OCI-LY7 (cell line): ENCODE results near the gene EVC.

ENCODE experiments used
- EZH2phosphoT487 ChIP-seq: fragments of 200-600 bp; sonication (generic); IDR thresholded peaks from 2 replicates; pipeline ENCODE4 v1.6.1; 2018; ENCODE audit warnings: low read depth, borderline replicate concordance, mild to moderate bottlenecking, mixed run types, antibody characterized with exemption, low read length, moderate library complexity, mixed read lengths
- TF ChIP-seq, protein P1 (sequence below): fragments of 200-600 bp; sonication (generic); conservative IDR thresholded peaks from 2 replicates; pipeline ENCODE4 v1.5.1; 2014; ENCODE audit warnings: mild to moderate bottlenecking, antibody characterized with exemption, low read length, moderate library complexity, mixed read lengths

DNA sequence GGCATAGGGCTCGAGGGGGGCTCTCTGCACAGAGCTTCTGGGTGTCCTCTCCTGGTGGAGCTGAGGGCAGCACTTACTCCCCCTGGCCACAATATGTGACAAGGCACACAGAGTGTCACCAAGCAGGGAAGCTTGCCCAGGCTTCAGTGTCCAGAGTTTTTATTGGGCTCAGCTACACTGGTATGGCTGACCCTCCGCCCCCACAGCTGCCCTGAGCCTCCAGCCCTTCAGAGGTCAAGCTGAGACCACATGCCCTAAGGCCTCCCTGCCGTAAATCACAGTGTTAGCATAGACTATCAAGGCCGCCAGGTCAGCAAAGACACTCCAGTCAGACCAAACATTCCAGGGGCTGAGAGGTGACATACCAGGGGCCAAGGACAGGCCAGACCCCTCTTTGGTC is 59.0 kb downstream of the EVC start:
- TF ChIP-seq, protein P1, sequence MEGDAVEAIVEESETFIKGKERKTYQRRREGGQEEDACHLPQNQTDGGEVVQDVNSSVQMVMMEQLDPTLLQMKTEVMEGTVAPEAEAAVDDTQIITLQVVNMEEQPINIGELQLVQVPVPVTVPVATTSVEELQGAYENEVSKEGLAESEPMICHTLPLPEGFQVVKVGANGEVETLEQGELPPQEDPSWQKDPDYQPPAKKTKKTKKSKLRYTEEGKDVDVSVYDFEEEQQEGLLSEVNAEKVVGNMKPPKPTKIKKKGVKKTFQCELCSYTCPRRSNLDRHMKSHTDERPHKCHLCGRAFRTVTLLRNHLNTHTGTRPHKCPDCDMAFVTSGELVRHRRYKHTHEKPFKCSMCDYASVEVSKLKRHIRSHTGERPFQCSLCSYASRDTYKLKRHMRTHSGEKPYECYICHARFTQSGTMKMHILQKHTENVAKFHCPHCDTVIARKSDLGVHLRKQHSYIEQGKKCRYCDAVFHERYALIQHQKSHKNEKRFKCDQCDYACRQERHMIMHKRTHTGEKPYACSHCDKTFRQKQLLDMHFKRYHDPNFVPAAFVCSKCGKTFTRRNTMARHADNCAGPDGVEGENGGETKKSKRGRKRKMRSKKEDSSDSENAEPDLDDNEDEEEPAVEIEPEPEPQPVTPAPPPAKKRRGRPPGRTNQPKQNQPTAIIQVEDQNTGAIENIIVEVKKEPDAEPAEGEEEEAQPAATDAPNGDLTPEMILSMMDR: no peak
- TF ChIP-seq EZH2phosphoT487: no peak
